ENCODE results near the gene POU3F1.

Gene POU3F1

DNA sequence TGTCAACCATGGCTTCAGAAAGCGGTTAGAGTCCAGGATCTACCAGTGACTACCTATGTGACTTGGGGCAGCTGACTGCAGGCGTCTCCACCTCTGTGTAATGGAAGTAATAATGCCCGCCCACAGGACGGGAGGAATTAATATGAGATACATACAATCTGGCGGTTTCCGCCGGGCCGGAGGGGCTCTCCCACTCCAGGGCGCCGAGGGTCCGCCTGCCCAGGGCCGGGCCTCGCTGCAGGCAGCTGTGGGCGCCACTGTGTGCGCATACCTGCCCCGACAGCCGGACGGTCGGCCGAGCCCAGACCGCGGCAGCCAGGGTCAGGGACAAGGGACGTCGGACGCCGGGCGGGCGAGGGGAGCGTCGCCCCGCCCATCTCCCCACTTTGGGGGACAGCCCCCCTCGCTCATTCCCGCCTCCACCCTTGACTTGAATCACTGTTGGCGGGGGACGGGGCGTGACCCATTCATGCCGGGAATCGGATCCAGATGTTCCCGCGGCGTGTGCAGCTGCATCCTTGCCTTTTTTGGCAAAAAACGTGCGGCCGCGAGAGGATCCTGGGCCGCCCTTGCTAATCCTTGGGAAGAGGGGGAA is 50.7 kb downstream of the POU3F1 start:
- DNase-seq (ENCODE audit: extremely low read depth, low read depth) = peak; percentile 94
- TF ChIP-seq CTCF (IDR thresholded peaks at IDR 0.05; ENCODE audit: low read depth, low read length, missing control alignments) = no peak
- peak overlapping the region; percentile 47 for H3K4me3 ChIP-seq (replicated peaks; ENCODE audit: low read depth, low read length)

- no peak for TF ChIP-seq CTCF (IDR thresholded peaks at IDR 0.05; ENCODE audit: low read depth, low read length, missing control alignments)
- no peak for DNase-seq (ENCODE audit: extremely low read depth, low read depth)
- H3K4me3 ChIP-seq (replicated peaks; ENCODE audit: low read depth, low read length) = peak overlapping the region; percentile 47
These were observed 51.6 kb downstream of the POU3F1 start for GRCh38 chr1:37994886-37995566.
